Kasumi-1 (cell line): ENCODE results near the gene ZEB1.
"Not testable (repeated sequence)": the region's sequence is repeated elsewhere in the genome, so short reads cannot be mapped to it uniquely, and the experiment has no call there.

Experiments
- DNase-seq, 2 experiments: peaks; one replicate each; lab custom pipeline; 2025; lab: John Stamatoyannopoulos, UW

ZEB1 gene

GRCh38 chr10:31318382-31318853 is 598 bp upstream of the ZEB1 start:
- DNase-seq = peak; percentile 88 to 92

- DNase-seq = peak in 1 of 2 experiments; percentile 39
Observed at GRCh38 chr10:31319602-31320549, 860 bp downstream of the ZEB1 start.

- peak; percentile 39 to 43 for DNase-seq
Observed at GRCh38 chr10:31320550-31321211, 1.7 kb downstream of the ZEB1 start.

DNA sequence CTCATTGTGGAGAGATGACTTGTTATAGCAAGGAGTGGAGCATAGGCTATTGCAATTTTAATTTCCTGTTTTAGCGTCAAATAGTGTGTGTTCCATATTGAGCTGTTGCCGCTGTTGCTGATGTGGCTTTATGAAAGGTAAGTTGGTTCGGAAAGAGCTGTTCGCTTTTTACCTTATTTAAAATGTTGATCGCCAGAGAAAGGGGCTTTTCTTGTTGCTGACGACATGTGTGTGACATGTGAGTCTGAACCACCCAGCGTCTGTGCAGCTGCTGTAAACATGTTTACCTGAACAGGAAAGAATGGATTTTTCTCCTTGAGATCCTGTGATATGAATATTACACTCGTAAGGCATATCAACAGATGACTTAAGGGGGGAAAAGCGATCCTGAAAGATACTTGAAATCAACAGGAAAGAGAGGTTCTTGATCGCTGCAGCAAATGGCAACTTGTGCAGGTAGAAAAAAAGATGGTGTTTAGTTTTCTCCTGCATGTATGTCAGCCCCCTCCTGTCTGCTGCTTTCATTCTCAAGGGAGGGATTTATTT is 2.5 kb downstream of the ZEB1 start:
- DNase-seq = no peak

DNA sequence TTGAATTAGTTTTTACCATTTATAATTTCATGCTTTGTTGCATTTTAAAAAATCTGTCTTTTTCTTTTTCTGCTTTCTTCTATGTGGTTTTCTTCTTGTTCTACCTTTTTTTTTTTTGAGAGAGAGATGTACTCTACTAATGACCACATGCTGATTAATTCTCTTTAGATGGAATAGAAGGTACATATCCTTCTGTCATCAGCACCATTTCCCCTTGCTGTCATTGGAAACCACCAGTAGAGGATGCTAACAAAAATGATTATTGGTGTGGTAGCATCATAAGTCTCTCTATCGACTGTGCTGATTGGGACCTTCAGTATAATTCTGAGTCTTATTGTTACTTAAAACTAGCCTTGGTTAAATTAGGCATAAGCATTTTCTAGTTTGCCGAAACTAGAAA is 3.6 kb downstream of the ZEB1 start:
- peak; percentile 9 to 37 for DNase-seq

DNA sequence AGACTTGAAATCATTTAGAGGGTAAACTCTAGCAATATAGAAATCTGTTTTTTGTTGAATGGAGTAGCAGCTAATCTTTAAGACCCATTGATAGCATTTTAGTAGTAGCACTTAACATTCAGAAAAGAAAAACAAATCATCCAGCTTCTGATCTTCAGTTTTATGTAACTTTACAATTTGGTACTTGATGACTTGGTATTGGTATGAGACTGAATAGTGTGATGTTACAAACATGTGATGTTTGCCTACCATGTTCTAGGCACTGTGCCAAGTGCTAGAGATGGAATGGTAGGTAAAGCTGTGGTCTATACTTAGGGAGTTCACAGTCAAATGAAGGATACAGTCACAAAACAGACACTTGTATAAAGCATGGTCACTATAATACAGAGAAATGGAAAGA is 21.3 kb downstream of the ZEB1 start:
- no peak for DNase-seq

- no peak for DNase-seq
Observed at GRCh38 chr10:31341552-31341951, 22.5 kb downstream of the ZEB1 start.

DNA sequence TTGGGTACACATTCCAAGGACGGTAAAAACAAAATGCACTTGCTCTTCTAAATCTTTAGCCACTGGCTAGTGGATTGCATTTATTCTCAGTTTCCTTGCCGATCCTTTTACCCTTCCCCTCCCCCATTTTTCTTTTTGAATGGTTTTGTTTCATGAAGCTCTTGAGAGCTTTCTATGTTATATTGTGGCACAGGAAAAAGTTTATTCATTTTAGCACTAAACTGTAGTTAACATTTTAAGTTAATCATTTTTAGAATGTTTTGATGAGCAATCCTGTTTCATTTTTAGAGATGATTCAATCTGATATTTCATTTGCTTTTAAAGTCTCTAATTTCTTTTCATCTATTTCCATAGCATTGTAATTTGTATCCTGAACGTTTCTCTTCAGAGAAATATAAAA is 24.0 kb downstream of the ZEB1 start:
- no peak for DNase-seq

DNA sequence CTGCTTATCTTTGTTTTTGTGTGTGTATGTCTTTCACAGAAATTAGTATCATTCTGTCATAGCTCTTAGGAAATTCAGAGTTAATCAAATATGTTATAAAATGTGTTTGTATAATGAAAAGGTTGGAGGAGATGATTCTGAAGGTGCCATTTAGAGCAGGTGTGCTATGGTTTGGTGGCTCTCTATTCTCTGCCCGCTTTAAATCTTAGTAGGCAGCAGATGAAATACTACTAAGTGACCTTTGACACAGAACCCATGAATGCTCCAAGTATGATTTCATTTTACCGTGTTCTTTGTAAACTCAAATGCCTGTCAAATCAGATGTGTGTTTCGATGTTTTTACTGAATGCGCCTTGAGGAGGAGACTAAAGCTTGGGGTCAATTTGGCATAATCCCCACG is 24.5 kb downstream of the ZEB1 start:
- no peak for DNase-seq

GRCh38 chr10:31345886-31346285 is 26.9 kb downstream of the ZEB1 start:
- DNase-seq = no peak

GRCh38 chr10:31346953-31347352 is 27.9 kb downstream of the ZEB1 start:
- no peak for DNase-seq

DNA sequence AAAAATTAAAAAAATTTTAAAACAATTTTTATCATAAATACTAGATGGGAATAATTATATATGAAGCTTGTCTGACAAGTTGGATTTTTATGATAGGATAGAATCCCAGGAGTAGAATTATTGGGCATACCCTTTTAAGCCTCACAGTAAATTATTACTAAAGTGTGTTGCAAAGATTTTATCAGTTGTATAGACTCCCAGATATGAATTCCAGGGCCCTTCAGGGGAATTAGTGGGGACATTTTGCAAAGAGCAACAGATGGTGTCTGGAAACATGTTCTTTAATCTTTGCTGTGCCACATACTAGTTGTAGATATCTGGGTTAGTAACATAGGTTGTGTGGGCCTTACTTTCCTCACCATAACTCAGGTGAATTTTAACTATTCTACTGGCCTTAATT is 28.7 kb downstream of the ZEB1 start:
- no peak for DNase-seq

DNA sequence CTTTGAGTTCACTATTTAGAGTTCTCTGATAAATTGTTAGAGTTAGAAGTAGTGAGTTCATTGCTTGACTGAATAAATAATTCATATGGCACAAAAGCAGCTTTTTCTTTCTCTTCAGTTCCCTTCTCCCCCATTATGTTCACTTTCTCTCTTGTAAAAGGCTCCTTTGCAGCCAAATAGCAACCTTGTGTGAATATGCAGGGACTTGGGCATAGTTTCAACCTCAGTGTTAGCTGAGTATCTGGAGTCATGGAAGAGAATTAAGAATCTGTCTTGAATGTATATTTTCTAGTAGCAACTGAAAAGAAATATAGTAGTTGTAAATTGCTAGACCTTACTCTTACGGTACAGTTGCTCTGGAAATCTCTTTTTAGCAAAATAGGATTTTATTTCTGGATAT is 31.9 kb downstream of the ZEB1 start:
- no peak for DNase-seq

GRCh38 chr10:31352436-31353226 is 33.6 kb downstream of the ZEB1 start:
- no peak for DNase-seq

GRCh38 chr10:31353574-31353973 is 34.6 kb downstream of the ZEB1 start:
- peak; percentile 17 to 48 for DNase-seq

DNA sequence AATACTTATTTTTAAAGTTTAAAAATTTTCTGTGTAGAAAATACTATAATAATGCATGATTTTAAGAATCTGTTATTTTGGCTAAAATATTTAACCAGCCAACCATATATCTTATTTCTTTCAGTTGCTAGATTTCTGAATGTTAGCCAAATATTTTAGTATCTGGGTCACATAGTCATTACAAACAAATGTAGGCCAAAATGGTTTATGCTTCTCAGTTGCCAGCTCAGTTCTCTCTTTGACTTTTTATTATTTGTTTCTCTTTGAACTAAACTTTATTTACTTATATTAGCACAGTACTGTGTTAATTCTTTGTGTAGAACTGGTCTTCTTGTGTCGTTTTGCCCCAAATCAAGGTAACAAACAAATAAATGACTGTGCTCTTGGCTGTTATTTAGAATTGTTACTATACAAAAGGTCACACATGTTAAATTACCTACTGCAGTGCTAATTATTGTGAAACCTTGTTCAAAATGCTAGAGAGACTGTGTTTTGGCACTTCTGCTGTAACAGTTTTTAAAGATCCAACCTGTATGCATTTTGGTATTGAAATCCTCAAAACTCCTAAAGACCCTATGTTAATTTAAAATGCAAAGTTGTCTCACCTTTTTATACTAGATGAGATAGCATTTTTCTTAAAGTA is 39.8 kb downstream of the ZEB1 start:
- DNase-seq = no peak

GRCh38 chr10:31359979-31360378 is 41.0 kb downstream of the ZEB1 start:
- DNase-seq = no peak

- not testable (repeated sequence) for DNase-seq
Observed at GRCh38 chr10:31361475-31361874, 42.5 kb downstream of the ZEB1 start.

DNA sequence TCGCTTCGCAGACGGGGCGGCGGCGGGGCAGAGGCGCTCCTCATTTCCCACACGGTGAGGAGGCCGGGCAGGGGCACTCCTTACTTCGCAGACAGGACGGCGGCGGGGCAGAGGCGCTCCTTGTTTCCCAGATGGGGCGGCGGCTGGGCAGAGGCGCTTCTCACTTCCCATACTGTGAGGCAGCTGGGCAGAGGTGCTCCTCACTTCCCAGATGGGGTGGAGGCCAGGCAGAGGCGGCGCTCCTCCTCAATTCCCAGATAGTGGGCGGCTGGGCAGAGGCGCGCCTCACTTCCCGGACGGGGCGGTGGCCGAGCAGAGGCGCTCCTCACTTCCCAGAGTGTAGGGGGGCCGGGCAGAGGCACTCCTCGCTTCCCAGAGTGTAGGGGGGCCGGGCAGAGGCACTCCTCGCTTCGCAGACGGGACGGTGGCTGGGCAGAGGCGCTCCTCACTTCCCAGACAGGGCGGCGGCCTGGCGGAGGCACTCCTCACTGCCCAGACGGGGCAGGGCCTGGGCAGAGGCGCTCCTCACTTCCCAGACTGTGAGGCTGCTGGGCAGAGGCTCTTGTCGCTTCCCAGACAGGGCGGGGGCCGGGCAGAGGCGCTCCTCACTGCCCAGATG is 43.1 kb downstream of the ZEB1 start:
- no peak for DNase-seq

DNA sequence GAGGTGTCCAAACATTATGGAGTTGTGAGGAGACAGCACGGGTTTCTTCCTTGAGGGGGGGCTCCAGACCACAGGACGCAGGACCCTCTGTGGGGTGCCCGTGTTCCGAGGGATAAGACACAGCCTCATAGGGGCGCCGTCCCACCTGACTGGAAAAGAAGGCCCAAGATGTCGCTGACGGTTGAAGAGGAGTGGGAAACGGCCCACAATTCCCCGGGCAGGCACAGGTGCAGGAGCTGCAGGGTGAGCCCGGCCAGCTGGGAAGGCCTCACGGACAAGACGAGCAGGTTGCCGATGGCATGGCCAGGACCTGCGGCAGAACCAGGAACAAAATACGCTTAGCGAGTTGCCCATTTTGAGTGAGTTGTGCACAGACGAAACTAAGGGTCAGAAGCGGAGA is 44.7 kb downstream of the ZEB1 start:
- not testable (repeated sequence) for DNase-seq

- DNase-seq = not testable (repeated sequence)
Observed at GRCh38 chr10:31364238-31364637, 45.2 kb downstream of the ZEB1 start.
